ENCODE measurements around the gene PKP3. TPM values are rescaled to one million over a fixed set of nuclear protein-coding genes. Genes with fewer than 3 reads are reported as not detected.

The PKP3 gene
- total and polyA plus RNA-seq, 10 donors = 0.09 to 2.8 (median 0.44) TPM; not detected in 4

DNA sequence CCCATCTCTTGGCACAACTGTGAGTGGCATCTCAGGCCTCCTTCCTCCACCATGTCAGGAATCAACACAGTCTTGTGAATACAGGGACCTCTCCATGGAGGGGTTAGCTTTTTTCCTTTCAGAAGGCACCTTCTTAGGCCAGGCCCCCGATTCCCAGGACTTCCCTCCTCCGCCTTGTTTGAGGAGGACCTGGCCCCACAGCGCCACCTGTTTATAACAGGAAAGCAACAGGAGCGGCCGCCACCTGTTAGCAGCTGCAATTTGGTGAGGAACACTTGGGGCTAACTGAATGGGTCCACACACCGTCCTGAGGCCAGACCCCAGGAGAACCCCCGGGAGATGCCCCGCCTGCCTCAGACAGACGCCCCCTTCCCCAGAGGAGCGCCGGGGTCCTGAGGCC lies 3.8 kb upstream of the PKP3 start:
- Histone ChIP-seq H3K27me3 (replicated peaks in 1 of 7) (peaks cover 0 to 35% (median 0%) of the 10 kb centered on the region in 7 donors), H3K9me3 (peaks cover 0 to 24% (median 21%) of the 10 kb centered on the region in 8 donors), H3K27ac (no peak overlapping the region), H3K4me1 (no peaks in the 10 kb centered on the region), H3K36me3 (no peaks in the 10 kb centered on the region), H3K4me3 (no peak overlapping the region)
- intact Hi-C loops (cut with DNase I; ENCODE audit: low total_unique reads) = no loop called here
- WGBS, 5 donors = 67 to 85% (median 80%) methylated on average over 5 to 11 of the region's 11 CpGs
- TF ChIP-seq POLR2AphosphoS5 (IDR thresholded peaks at IDR 0.05) (no peak), CTCF (IDR thresholded peaks at IDR 0.05 in 8 of 11, conservative IDR thresholded peaks at IDR 0.05 in 3 of 11) (no peak), POLR2A (IDR thresholded peaks at IDR 0.05) (no peak)
- DNase-seq = no peak

DNA sequence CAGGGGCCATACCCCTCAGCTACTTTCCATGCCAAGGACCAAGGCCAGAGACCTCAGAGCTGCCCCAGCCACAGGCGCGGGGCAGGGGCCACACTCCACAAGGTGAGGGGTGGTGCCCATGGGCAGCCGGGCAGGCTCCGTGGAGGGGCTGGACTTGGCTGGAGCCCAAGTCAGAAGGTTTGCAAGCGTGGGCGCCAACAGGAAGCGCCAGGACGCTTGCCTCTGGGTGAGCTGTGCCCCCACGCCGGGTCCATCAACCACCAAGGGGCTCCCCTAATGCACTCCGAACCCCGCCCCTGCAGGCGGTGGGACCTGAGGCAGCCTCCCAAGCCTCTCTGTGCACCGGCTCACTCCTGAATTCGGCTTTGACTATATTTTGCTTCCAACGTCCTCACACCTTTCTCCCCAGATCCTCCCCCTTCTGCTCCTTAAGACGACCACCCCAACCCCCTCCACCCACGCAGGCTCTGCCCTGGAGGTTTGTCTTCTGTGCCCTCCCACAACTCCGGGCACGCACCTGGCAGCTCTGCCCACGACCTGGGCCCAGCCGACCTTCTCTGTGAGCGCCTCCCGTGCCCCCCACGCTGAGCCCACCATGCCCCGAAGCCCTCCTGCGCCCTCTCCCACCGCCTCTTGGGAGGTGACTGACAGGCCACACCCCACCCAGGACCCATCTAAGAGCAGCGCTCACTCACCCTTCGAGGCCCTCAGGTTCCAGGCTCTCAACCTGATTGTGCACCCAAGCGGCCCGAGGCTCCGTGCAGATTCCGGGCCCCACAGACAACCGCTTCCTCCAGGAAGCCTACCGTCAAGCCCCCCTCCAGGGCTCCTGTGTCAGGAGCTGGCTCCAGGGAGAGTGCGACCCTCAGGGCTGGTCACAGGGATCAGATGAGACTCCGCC lies 2.6 kb upstream of the PKP3 start:
- Histone ChIP-seq H3K9me3 (peaks cover 0 to 17% (median 12%) of the 10 kb centered on the region in 8 donors), H3K4me3 (no peak overlapping the region), H3K36me3 (no peaks in the 10 kb centered on the region), H3K4me1 (peaks cover 0 to 3% (median 1%) of the 10 kb centered on the region in 6 donors), H3K27me3 (replicated peaks in 1 of 7) (peaks cover 0 to 47% (median 0%) of the 10 kb centered on the region in 7 donors), H3K27ac (no peak overlapping the region)
- TF ChIP-seq POLR2AphosphoS5 (IDR thresholded peaks at IDR 0.05) = no peak
- no peak for TF ChIP-seq POLR2A (IDR thresholded peaks at IDR 0.05)
- TF ChIP-seq CTCF (IDR thresholded peaks at IDR 0.05 in 8 of 11, conservative IDR thresholded peaks at IDR 0.05 in 3 of 11) = no peak
- no peak for DNase-seq
- intact Hi-C loops (cut with DNase I; ENCODE audit: low total_unique reads) = no loop called here
- 69 to 82% (median 76%) methylated on average over 22 to 38 of the region's 38 CpGs for WGBS, 5 donors

DNA sequence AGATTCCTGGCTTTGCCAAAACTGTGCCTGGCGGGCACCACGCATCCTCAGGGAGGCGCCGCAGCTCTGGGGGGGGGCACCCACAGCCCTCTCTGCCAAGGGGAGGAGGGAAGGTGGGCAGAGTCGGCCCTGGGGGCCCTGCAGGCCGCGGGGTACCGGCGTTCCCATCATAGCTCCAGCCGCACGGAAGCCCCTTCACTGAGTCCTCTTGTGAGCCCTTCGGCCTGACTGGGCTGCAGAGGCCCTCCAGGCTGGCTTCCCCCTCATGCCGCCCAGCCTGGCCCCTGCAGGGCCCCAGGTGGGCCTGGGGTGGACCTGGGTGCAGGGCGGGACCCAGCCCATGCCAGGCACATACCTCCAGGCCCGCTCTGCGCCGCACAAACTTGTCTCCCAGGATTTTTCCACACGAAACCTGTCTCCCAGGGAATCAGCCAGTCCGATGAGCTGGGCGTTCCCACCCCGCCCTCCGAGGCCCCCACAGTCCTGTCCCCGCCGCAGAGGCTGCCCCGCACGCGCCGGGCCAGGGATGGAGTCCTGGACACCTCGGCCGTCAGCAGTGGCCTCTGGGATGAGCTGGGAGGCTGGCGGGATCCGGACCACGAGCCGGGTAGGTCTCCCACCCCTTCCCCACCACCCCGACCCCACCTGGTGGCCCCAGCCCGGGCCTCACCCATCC lies 1.8 kb upstream of the PKP3 start:
- H3K27me3 ChIP-seq (replicated peaks in 1 of 7) = peaks cover 0 to 55% (median 0%) of the 10 kb centered on the region in 7 donors
- no peak overlapping the region for H3K4me3 ChIP-seq
- intact Hi-C loops (cut with DNase I; ENCODE audit: low total_unique reads) = no loop called here
- WGBS, 5 donors = 87 to 96% (median 91%) methylated on average over 13 to 36 of the region's 36 CpGs
- peaks cover 0 to 8% (median 3%) of the 10 kb centered on the region in 8 donors for H3K9me3 ChIP-seq
- DNase-seq = no peak
- H3K27ac ChIP-seq = no peak overlapping the region
- H3K4me1 ChIP-seq = peaks cover 0 to 12% (median 10%) of the 10 kb centered on the region in 6 donors
- TF ChIP-seq POLR2A (IDR thresholded peaks at IDR 0.05) (no peak), POLR2AphosphoS5 (IDR thresholded peaks at IDR 0.05) (no peak), CTCF (IDR thresholded peaks at IDR 0.05 in 8 of 11, conservative IDR thresholded peaks at IDR 0.05 in 3 of 11) (no peak)
- H3K36me3 ChIP-seq = no peaks in the 10 kb centered on the region

All from spleen (tissue), 11 donors.